ENCODE results near the gene CARD11. TPM values are rescaled to one million over a fixed set of nuclear protein-coding genes. Genes with fewer than 3 reads are reported as not detected.

The CARD11 gene
- polyA plus RNA-seq, 2 donors, result 0.66 to 1.3 TPM

DNA sequence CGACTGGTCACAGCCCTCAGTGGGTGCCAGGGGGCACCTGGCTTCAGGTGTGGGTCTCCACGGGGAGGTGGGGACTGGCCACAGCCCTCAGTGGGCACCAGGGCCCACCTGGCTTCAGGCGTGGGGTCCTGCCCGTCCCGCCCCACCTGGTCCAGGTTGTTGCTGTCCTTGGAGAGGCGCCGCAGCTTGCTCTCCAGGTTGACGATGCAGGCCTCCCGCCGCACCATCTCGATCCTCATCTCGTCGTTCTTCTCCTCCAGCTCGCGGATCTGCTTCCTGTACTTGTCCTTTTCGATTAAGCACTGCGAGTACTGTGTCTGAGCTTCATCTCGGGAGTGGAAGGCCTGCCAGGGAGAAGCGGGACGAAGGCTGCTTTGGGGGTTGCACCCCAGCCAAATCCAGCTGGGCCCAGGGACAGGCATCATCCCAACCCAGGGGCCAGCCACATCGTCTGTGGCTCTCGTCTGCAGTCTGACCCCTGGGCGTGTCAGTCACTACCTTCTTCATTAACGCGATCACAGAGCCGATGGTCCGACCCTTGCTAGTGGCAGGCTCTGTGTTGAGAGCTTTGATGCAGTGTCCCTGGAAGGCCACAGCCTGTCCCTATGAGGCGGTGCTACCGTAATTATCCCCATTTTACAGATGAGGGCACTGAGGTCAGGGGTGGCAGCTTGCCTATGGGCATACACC is 106.6 kb downstream of the CARD11 start:
- H3K27ac ChIP-seq (ENCODE audit: low read depth in 2 of 2, low read length in 1 of 2), result no peak overlapping the region
- H3K36me3 ChIP-seq (ENCODE audit: control insufficient read depth in 2 of 2, insufficient read depth in 2 of 2, low read length in 1 of 2), result peaks cover 0 to 2% of the 10 kb centered on the region in 2 donors
- H3K9me3 ChIP-seq (ENCODE audit: control insufficient read depth in 2 of 2, insufficient read depth in 1 of 2, low read depth in 1 of 2, low read length in 1 of 2), result no peaks in the 10 kb centered on the region
- H3K4me3 ChIP-seq (ENCODE audit: low read depth in 1 of 2, low read length in 2 of 2), result no peak overlapping the region
- 89 to 91% methylated on average over 29 of the region's 29 CpGs for WGBS, 2 donors
- peaks cover 0 to 2% of the 10 kb centered on the region in 2 donors for H3K27me3 ChIP-seq (ENCODE audit: control insufficient read depth in 1 of 2, insufficient read depth in 2 of 2, low read length in 2 of 2)
- no peaks in the 10 kb centered on the region for H3K4me1 ChIP-seq (ENCODE audit: control insufficient read depth in 2 of 2, insufficient read depth in 2 of 2, low read length in 1 of 2)

DNA sequence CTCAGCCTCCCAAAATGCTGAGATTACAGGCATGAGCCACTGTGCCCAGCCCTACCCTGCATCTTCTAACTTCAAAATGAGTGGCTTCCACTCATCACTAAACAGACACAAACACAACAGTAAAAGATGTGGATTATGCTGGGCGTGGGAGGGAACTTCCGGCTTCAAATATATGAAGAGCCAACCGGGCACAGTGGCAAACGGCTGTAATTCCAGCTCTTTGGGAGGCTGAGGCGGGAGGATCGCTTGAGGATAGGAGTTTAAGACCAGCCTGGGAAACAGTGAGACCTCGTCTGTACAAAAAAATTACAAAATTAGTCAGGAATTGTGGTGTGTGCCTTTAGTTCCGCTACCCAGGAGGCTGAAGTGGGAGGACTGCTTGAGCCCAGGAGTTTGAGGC is 107.4 kb downstream of the CARD11 start:
- Histone ChIP-seq H3K27ac (ENCODE audit: low read depth in 2 of 2, low read length in 1 of 2) (no peak overlapping the region), H3K36me3 (ENCODE audit: control insufficient read depth in 2 of 2, insufficient read depth in 2 of 2, low read length in 1 of 2) (peaks cover 0 to 2% of the 10 kb centered on the region in 2 donors), H3K4me3 (ENCODE audit: low read depth in 1 of 2, low read length in 2 of 2) (no peak overlapping the region), H3K27me3 (ENCODE audit: control insufficient read depth in 1 of 2, insufficient read depth in 2 of 2, low read length in 2 of 2) (peaks cover 0 to 2% of the 10 kb centered on the region in 2 donors), H3K4me1 (ENCODE audit: control insufficient read depth in 2 of 2, insufficient read depth in 2 of 2, low read length in 1 of 2) (no peaks in the 10 kb centered on the region), H3K9me3 (ENCODE audit: control insufficient read depth in 2 of 2, insufficient read depth in 1 of 2, low read depth in 1 of 2, low read length in 1 of 2) (no peaks in the 10 kb centered on the region)
- 87 to 90% methylated on average over 8 of the region's 8 CpGs for WGBS, 2 donors

DNA sequence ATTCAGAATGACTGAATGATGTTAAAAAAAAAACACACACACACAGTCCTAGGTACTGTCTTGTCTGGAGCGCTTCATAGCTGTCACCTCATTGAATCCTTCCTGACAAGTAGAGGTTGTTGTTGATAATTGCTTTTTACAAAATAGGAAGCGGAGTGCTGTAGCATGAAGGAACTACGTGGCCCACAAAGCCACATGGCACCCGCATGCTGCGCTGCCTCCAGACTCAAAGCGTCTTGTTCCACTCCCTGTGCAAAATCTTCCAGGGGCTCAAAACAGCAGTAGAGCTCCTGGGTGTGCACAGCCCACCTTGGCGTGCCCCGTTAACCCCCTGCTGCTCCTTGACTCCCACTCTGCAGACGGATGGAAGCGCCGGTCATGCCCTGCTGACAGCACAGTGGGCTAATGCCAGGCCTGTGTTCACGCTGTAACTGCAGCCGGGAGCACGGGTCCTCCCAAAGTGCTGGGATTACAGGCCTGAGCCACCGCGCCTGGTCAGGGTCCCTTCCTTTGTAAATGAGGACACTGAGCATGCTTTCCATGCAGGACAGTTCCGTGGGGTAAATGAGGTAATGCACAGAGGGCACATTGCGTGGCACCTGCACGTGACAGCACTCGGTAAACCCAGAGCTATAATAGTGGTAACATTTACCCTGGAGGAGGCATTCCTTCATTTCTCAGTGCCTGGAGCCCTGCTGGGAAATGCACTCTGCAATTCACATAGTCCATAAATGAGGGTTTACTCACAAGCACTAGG is 108.5 kb downstream of the CARD11 start:
- WGBS, 2 donors, result 88 to 92% methylated on average over 20 of the region's 20 CpGs
- H3K36me3 ChIP-seq (ENCODE audit: control insufficient read depth in 2 of 2, insufficient read depth in 2 of 2, low read length in 1 of 2), result peaks cover 0 to 6% of the 10 kb centered on the region in 2 donors
- peaks cover 0 to 2% of the 10 kb centered on the region in 2 donors for H3K27me3 ChIP-seq (ENCODE audit: control insufficient read depth in 1 of 2, insufficient read depth in 2 of 2, low read length in 2 of 2)

DNA sequence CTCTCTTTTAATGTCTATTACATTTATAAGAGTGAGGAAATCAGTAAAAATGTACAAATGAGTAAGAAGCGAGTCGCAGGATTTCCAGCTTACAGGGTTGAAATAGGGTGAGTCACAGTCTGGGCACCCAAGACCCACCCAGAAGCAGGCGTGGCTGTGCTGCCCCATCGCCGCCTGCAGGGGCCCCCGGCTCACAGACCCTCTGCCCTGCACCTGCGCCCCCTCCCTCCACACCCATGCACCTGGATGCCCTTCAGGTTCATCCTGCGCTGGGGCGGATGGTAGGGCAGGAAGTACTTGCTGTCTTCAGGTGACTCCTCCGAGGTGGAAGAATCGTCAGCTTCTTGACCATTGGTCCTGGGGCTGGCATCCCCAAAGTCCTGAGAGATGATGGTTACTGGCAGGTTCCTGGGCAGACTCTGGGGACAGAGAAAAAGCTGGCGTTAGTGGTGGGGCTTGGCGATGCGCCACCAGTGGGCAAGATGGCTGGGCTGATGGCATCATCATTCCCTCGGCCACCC is 109.4 kb downstream of the CARD11 start:
- Histone ChIP-seq H3K36me3 (ENCODE audit: control insufficient read depth in 2 of 2, insufficient read depth in 2 of 2, low read length in 1 of 2) (peaks cover 0 to 6% of the 10 kb centered on the region in 2 donors), H3K9me3 (ENCODE audit: control insufficient read depth in 2 of 2, insufficient read depth in 1 of 2, low read depth in 1 of 2, low read length in 1 of 2) (no peaks in the 10 kb centered on the region), H3K4me1 (ENCODE audit: control insufficient read depth in 2 of 2, insufficient read depth in 2 of 2, low read length in 1 of 2) (no peaks in the 10 kb centered on the region), H3K27me3 (ENCODE audit: control insufficient read depth in 1 of 2, insufficient read depth in 2 of 2, low read length in 2 of 2) (no peaks in the 10 kb centered on the region), H3K4me3 (ENCODE audit: low read depth in 1 of 2, low read length in 2 of 2) (no peak overlapping the region), H3K27ac (ENCODE audit: low read depth in 2 of 2, low read length in 1 of 2) (no peak overlapping the region)
- 72 to 77% methylated on average over 15 of the region's 15 CpGs for WGBS, 2 donors

More for the DNA sequence above, 108.5 kb downstream of the CARD11 start:
- Histone ChIP-seq H3K9me3 (ENCODE audit: control insufficient read depth in 2 of 2, insufficient read depth in 1 of 2, low read depth in 1 of 2, low read length in 1 of 2) (no peaks in the 10 kb centered on the region), H3K27ac (ENCODE audit: low read depth in 2 of 2, low read length in 1 of 2) (no peak overlapping the region), H3K4me3 (ENCODE audit: low read depth in 1 of 2, low read length in 2 of 2) (no peak overlapping the region), H3K4me1 (ENCODE audit: control insufficient read depth in 2 of 2, insufficient read depth in 2 of 2, low read length in 1 of 2) (no peaks in the 10 kb centered on the region)

DNA sequence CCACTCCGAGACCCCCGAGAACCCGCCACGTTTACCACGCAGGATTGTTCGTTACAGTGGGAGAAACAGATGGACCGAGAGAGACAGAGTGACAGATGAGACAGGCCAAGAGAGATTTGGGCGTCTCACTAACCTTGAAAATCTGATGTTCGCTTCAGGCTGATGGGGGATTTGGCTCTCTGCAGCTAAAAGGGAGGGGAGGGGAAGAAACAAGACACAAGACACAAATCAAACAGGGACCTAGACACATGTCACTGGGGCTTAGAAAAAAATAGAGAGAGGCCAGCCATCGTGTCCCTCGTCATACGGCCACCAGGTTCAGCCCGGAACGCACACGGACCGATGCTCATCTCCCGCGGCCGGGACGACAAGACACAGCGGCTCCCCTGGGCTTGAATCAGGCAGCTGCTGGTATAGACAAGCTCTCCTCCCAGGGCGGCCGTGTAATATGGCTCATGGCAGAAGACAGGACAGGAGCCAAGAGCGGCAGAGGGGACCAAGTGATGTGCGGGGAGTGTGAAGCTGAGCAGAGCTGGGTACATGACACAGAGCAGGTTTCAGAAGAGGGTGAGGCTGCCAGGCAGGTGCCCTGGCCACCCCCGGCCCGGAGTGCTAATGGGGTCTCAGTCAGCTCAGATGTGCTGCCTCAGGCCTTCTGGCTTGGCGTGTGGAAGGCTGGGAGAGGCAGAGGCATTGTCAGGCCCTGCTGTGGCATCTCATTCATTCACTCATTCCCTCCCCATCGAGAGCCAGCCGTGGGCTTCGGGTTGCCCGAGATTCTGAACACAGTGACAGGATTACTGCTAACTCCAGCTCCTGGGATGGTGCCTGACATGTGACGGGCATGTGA is 111.0 kb downstream of the CARD11 start:
- H3K4me1 ChIP-seq (ENCODE audit: control insufficient read depth in 2 of 2, insufficient read depth in 2 of 2, low read length in 1 of 2), result no peaks in the 10 kb centered on the region
- WGBS, 2 donors, result 84 to 85% methylated on average over 33 of the region's 33 CpGs
- H3K27ac ChIP-seq (ENCODE audit: low read depth in 2 of 2, low read length in 1 of 2), result no peak overlapping the region
- H3K27me3 ChIP-seq (ENCODE audit: control insufficient read depth in 1 of 2, insufficient read depth in 2 of 2, low read length in 2 of 2), result no peaks in the 10 kb centered on the region
- peaks cover 0 to 6% of the 10 kb centered on the region in 2 donors for H3K36me3 ChIP-seq (ENCODE audit: control insufficient read depth in 2 of 2, insufficient read depth in 2 of 2, low read length in 1 of 2)
- no peak overlapping the region for H3K4me3 ChIP-seq (ENCODE audit: low read depth in 1 of 2, low read length in 2 of 2)
- no peaks in the 10 kb centered on the region for H3K9me3 ChIP-seq (ENCODE audit: control insufficient read depth in 2 of 2, insufficient read depth in 1 of 2, low read depth in 1 of 2, low read length in 1 of 2)

DNA sequence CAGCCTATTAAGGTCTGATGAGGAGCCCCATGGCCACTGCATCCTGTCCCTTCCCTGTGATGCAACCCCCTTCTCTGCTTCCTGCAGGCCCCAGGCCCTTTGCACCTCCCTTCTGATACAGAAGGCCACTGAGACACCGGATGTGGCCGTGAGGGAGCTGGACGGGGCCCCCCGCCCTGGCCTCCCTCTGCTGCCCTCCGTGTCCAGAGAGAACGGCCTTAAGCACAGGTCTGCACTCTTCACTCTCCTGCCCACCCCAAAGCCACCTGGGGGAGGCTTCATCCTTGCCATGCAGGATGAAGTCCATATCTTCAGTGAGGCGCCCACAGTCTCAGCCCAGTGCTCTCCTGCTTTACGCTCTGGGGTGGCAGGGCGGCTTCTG is 112.6 kb downstream of the CARD11 start:
- H3K36me3 ChIP-seq (ENCODE audit: control insufficient read depth in 2 of 2, insufficient read depth in 2 of 2, low read length in 1 of 2), result peaks cover 0 to 6% of the 10 kb centered on the region in 2 donors

DNA sequence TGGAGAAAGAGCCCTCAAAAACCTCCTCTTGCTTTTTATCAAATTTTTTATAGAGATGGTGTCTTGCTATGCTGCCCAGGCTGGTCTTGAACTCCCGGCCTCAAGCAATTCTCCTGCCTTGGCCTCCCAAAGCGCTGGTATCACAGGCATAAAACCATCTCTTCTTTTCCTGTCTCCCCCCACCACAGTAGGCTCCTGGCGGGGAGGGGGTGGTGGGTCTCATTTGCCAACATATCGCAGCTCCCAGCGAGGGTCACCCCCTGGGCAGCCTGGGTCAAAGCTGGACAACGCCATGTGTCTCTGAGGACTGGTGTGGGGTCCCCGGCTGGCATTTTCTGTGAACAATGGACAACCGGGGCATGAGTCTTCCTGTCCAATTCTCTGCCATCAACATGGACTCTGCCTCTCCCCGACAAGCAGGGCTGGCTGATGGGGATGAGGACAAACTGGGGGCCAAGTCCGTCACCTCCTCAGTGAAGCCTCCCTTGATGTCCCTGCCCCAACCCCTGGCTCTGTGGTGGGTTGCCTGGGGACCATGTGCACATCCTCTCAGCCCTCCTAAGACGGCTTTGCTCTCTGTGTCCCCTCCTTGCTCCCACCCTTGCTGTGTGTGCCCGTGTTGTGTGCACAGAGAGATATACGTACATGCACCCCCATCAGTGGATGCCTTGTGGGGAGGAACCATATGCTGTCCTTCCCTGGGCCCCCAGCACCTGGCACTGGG is 113.2 kb downstream of the CARD11 start:
- no peak overlapping the region for H3K4me3 ChIP-seq (ENCODE audit: low read depth in 1 of 2, low read length in 2 of 2)
- H3K27ac ChIP-seq (ENCODE audit: low read depth in 2 of 2, low read length in 1 of 2), result no peak overlapping the region
- H3K36me3 ChIP-seq (ENCODE audit: control insufficient read depth in 2 of 2, insufficient read depth in 2 of 2, low read length in 1 of 2), result peaks cover 0 to 6% of the 10 kb centered on the region in 2 donors
- no peaks in the 10 kb centered on the region for H3K9me3 ChIP-seq (ENCODE audit: control insufficient read depth in 2 of 2, insufficient read depth in 1 of 2, low read depth in 1 of 2, low read length in 1 of 2)
- 91 to 94% methylated on average over 13 of the region's 13 CpGs for WGBS, 2 donors
- no peaks in the 10 kb centered on the region for H3K4me1 ChIP-seq (ENCODE audit: control insufficient read depth in 2 of 2, insufficient read depth in 2 of 2, low read length in 1 of 2)
- no peaks in the 10 kb centered on the region for H3K27me3 ChIP-seq (ENCODE audit: control insufficient read depth in 1 of 2, insufficient read depth in 2 of 2, low read length in 2 of 2)

More for the DNA sequence above, 112.6 kb downstream of the CARD11 start:
- Histone ChIP-seq H3K27me3 (ENCODE audit: control insufficient read depth in 1 of 2, insufficient read depth in 2 of 2, low read length in 2 of 2) (no peaks in the 10 kb centered on the region), H3K4me3 (ENCODE audit: low read depth in 1 of 2, low read length in 2 of 2) (no peak overlapping the region), H3K4me1 (ENCODE audit: control insufficient read depth in 2 of 2, insufficient read depth in 2 of 2, low read length in 1 of 2) (no peaks in the 10 kb centered on the region), H3K9me3 (ENCODE audit: control insufficient read depth in 2 of 2, insufficient read depth in 1 of 2, low read depth in 1 of 2, low read length in 1 of 2) (no peaks in the 10 kb centered on the region), H3K27ac (ENCODE audit: low read depth in 2 of 2, low read length in 1 of 2) (no peak overlapping the region)
- WGBS, 2 donors, result 92 to 96% methylated on average over 9 of the region's 9 CpGs

DNA sequence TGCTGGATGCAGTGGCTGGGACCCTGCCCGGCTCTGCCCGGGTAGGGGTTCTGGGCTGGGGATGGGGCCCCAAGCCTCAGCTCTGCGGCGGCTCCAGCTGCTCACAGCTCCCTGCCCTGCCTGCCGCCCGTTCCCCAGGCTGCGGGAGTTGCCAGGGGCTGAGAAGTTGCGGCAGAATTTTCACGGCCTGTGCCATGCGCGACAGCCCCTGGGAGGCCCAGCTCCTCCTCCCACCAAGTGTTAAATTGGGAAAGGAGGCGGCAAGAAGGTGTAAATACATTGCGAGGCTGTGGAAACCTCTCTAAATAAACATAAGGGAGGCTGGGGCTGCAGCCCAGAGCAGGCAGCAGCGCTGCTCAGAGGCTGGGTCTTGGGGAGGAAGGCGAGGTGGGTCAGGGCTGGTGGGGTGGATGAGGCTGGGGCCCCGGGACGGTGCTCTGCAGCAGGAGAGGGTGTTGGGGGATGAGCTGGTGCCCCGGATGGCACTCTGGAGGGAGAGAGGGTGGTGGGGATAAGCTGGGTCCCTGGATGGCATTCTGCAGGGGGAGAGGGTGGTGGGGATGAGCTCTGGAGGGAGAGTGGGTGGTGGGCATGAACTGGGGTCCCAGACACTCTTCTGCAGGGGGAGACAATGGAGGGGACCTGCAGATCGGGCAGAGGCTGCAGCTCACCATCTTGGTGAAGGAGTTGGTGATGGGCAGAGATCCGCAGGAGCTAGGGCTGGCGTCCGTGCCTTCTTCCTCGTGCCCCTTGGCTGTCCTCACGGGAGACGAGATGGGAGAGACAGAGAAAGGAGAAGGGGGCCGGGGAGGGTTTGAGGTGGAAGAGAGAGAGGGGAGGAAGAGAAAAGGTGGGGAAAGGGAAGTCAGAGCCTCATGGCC is 114.1 kb downstream of the CARD11 start:
- H3K27me3 ChIP-seq (ENCODE audit: control insufficient read depth in 1 of 2, insufficient read depth in 2 of 2, low read length in 2 of 2), result no peaks in the 10 kb centered on the region
- H3K4me3 ChIP-seq (ENCODE audit: low read depth in 1 of 2, low read length in 2 of 2), result no peak overlapping the region
- peaks cover 0 to 4% of the 10 kb centered on the region in 2 donors for H3K36me3 ChIP-seq (ENCODE audit: control insufficient read depth in 2 of 2, insufficient read depth in 2 of 2, low read length in 1 of 2)
- H3K4me1 ChIP-seq (ENCODE audit: control insufficient read depth in 2 of 2, insufficient read depth in 2 of 2, low read length in 1 of 2), result no peaks in the 10 kb centered on the region
- WGBS, 2 donors, result 67 to 72% methylated on average over 26 of the region's 26 CpGs
- H3K27ac ChIP-seq (ENCODE audit: low read depth in 2 of 2, low read length in 1 of 2), result no peak overlapping the region
- H3K9me3 ChIP-seq (ENCODE audit: control insufficient read depth in 2 of 2, insufficient read depth in 1 of 2, low read depth in 1 of 2, low read length in 1 of 2), result no peaks in the 10 kb centered on the region
